Peyer's patch (tissue), 4 donors: Measurements from ENCODE around the gene P2RY6.

ENCODE experiments used
- CTCF ChIP-seq, 6 experiments: fragments of 450-650 bp in 4 of 6; fragments of 200-600 bp in 2 of 6; sonication (generic) in 1 of 6; IDR thresholded peaks; one replicate each; pipeline ENCODE4 v1.5.1; 2017 to 2019; ENCODE audit warnings: antibody characterized with exemption in 6 of 6, mild to moderate bottlenecking in 3 of 6, moderate library complexity in 1 of 6
- POLR2A ChIP-seq, 2 donors: fragments of 450-650 bp; IDR thresholded peaks; one replicate each; pipeline ENCODE4 v1.5.1; 2017; ENCODE audit warnings: antibody characterized with exemption in 2 of 2, mild to moderate bottlenecking in 2 of 2, moderate library complexity in 2 of 2

DNA sequence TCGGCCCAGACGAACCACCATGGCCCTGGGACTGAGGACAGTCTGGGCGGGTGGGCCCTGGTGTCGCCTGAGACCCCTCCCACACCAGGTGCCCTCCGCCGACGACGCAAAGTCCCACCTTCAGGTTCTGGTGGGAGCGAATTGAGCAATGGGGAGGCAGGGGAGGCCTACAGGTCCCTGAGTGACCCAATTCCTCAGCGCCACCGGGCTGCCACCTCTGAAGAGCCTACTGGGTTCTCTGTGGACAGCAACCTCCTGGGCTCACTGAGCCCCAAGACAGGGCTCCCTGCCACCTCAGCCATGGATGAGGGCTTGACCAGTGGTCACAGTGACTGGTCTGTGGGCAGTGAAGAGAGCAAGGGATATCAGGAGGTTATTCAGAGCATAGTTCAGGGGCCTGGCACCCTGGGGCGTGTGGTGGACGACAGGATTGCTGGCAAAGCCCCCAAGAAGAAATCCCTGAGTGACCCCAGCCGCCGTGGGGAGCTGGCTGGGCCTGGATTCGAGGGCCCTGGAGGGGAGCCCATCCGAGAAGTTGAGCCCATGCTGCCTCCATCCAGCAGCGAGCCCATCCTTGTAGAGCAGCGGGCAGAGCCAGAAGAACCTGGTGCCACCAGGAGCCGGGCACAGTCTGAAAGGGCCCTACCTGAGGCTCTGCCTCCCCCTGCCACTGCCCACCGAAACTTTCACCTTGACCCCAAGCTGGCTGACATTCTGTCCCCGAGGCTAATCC lies 38.7 kb downstream of the P2RY6 start:
- TF ChIP-seq POLR2A (IDR thresholded peaks at IDR 0.05) = no peak
- TF ChIP-seq CTCF (IDR thresholded peaks at IDR 0.05) = no peak
